ENCODE data around the gene SUSD4. TPM values are rescaled to one million over a fixed set of nuclear protein-coding genes. Genes with fewer than 3 reads are reported as not detected.

Gene SUSD4
- total and polyA plus RNA-seq, 2 of the 8 experiments (the other 6 are each of a cell fraction or from before 2014, with no cell fraction given) = 3.9 to 5.2 TPM

- DNase-seq (ENCODE audit: low read depth in 1 of 2, low spot score in 2 of 2) = no peak
- 79% methylated on average over 5 of the region's 5 CpGs; no CpG with 5 or more reads in 1 of the 2 experiments for WGBS, 2 experiments (ENCODE audit: extremely low coverage in 1 of 2, insufficient coverage in 1 of 2, insufficient read length in 1 of 2, insufficient replicate concordance in 2 of 2, low coverage in 1 of 2, low lambda C conversion rate in 2 of 2, missing lambda C conversion rate in 1 of 2)
- Histone ChIP-seq H3K56ac (replicated peaks; ENCODE audit: insufficient read length, low read depth, low read length) (no peak overlapping the region), H3K79me1 (ENCODE audit: low read depth, low read length) (no peaks in the 10 kb centered on the region), H4K5ac (ENCODE audit: insufficient read length, low read depth, low read length) (no peak overlapping the region), H2BK20ac (ENCODE audit: low read length) (no peak overlapping the region), H3K36me3 (ENCODE audit: control insufficient read depth in 2 of 4, insufficient read depth in 4 of 4, low read length in 3 of 4) (no peaks in the 10 kb centered on the region), H3K14ac (ENCODE audit: insufficient read length) (no peak overlapping the region), H3K79me2 (ENCODE audit: control insufficient read depth in 1 of 2, insufficient read depth in 2 of 2, low read length in 2 of 2) (no peaks in the 10 kb centered on the region), H2BK5ac (ENCODE audit: low read depth, low read length) (no peak overlapping the region), H3K4me3 (ENCODE audit: extremely low read depth in 1 of 4, insufficient read depth in 2 of 4, low read depth in 3 of 4, low read length in 4 of 4) (no peak overlapping the region), H2BK15ac (ENCODE audit: low read length) (no peak overlapping the region), H3K18ac (ENCODE audit: extremely low read depth, low read length) (no peak overlapping the region), H3K4me2 (ENCODE audit: insufficient read depth in 1 of 2, low read depth in 2 of 2, low read length in 2 of 2) (no peak overlapping the region), H4K8ac (ENCODE audit: extremely low read depth, insufficient read depth, low read length) (no peak overlapping the region), H2BK12ac (ENCODE audit: low read depth, low read length) (no peak overlapping the region), H2AK5ac (ENCODE audit: low read depth, low read length) (no peak overlapping the region), H3K23ac (ENCODE audit: insufficient read length) (no peak overlapping the region), H4K91ac (replicated peaks; ENCODE audit: insufficient read length, low read length) (no peak overlapping the region), H3K9me3 (ENCODE audit: insufficient read depth in 2 of 2, low read depth in 1 of 2, low read length in 1 of 2) (no peaks in the 10 kb centered on the region), H4K20me1 (replicated peaks in 1 of 2; ENCODE audit: control insufficient read depth in 1 of 2, insufficient read depth in 2 of 2, low read length in 2 of 2) (peaks cover 0 to 3% of the 10 kb centered on the region in 2 experiments), H3K27ac (ENCODE audit: low read depth, low read length) (no peak overlapping the region), H3K4ac (replicated peaks; ENCODE audit: insufficient read length, low read depth, low read length) (no peak overlapping the region), H3K9ac (replicated peaks in 1 of 4; ENCODE audit: extremely low read depth in 1 of 4, low read depth in 3 of 4, low read length in 3 of 4) (no peak overlapping the region), H3K23me2 (ENCODE audit: low read depth, low read length) (no peaks in the 10 kb centered on the region), H3K4me1 (replicated peaks in 1 of 4; ENCODE audit: control insufficient read depth in 3 of 4, insufficient read depth in 4 of 4, low read length in 3 of 4) (no peaks in the 10 kb centered on the region), H3K27me3 (replicated peaks in 1 of 4; ENCODE audit: control insufficient read depth in 3 of 4, extremely low read depth in 1 of 4, insufficient read depth in 3 of 4, low read length in 3 of 4) (no peaks in the 10 kb centered on the region; a peak in 1 of 7 replicates), H2AFZ (ENCODE audit: low read length) (no peak overlapping the region), H2BK120ac (replicated peaks; ENCODE audit: low read depth, low read length) (no peak overlapping the region)
- CTCF ChIA-PET (ENCODE audit: partially characterized antibody) = no interaction called here
- POLR2A ChIA-PET (ENCODE audit: partially characterized antibody) = no interaction called here
- FAIRE-seq = no peak
- TF ChIP-seq GTF2F1 (IDR thresholded peaks at IDR 0.05; ENCODE audit: borderline replicate concordance, low read depth, low read length) = no peak
- TF ChIP-seq JUN (IDR thresholded peaks at IDR 0.05; ENCODE audit: low read depth, low read length) = no peak
- no peak for TF ChIP-seq SIN3A (conservative IDR thresholded peaks at IDR 0.05 in 1 of 2, IDR thresholded peaks at IDR 0.05 in 1 of 2; ENCODE audit: low read depth in 1 of 2, low read length in 2 of 2)
- TF ChIP-seq, protein P1, sequence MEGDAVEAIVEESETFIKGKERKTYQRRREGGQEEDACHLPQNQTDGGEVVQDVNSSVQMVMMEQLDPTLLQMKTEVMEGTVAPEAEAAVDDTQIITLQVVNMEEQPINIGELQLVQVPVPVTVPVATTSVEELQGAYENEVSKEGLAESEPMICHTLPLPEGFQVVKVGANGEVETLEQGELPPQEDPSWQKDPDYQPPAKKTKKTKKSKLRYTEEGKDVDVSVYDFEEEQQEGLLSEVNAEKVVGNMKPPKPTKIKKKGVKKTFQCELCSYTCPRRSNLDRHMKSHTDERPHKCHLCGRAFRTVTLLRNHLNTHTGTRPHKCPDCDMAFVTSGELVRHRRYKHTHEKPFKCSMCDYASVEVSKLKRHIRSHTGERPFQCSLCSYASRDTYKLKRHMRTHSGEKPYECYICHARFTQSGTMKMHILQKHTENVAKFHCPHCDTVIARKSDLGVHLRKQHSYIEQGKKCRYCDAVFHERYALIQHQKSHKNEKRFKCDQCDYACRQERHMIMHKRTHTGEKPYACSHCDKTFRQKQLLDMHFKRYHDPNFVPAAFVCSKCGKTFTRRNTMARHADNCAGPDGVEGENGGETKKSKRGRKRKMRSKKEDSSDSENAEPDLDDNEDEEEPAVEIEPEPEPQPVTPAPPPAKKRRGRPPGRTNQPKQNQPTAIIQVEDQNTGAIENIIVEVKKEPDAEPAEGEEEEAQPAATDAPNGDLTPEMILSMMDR (IDR thresholded peaks at IDR 0.05; ENCODE audit: control extremely low read depth in 1 of 3, insufficient read depth in 1 of 3, low read depth in 1 of 3, low read length in 3 of 3) = no peak
- TF ChIP-seq CREB1 (IDR thresholded peaks at IDR 0.05) = no peak
- no peak for TF ChIP-seq GABPA (IDR thresholded peaks at IDR 0.05; ENCODE audit: borderline replicate concordance, insufficient read depth, low read length)
- no peak for TF ChIP-seq ATF2 (IDR thresholded peaks at IDR 0.05; ENCODE audit: low read length)
- TF ChIP-seq HDAC6 (IDR thresholded peaks at IDR 0.05; ENCODE audit: low read depth, low read length) = no peak
- TF ChIP-seq BACH1 (IDR thresholded peaks at IDR 0.05; ENCODE audit: low read length) = no peak
- TF ChIP-seq POLR2A (IDR thresholded peaks at IDR 0.05; ENCODE audit: control extremely low read depth in 1 of 2, low read depth in 2 of 2, low read length in 2 of 2) = no peak
Observed at GRCh38 chr1:223270155-223270554, 93.8 kb downstream of the SUSD4 start.

All from H1 (cell line).